A549 (cell line): Measurements from ENCODE around the gene UST. TPM values are rescaled to one million over a fixed set of nuclear protein-coding genes. Genes with fewer than 3 reads are reported as not detected.

Source experiments
- ATAC-seq, 2 experiments: fragments of 200-7000 bp in 1 of 2; fragments of >200 bp in 1 of 2; cut with Nextera tagmentation in 1 of 2; cut with Tn5 transposase in 1 of 2; 3 replicates each; pipeline versions ENCODE4 v1.8.0 to v1.9.1; 2018 to 2020; ENCODE audit warnings: mild to moderate bottlenecking in 1 of 2, moderate library complexity in 1 of 2
- CTCF ChIA-PET: fragments of 300-600 bp; sonication (Branson Sonifier 250); formaldehyde crosslinking; extraction: SDS; loops from one replicate; lab custom pipeline; 2021; ENCODE audit warnings: antibody characterized with exemption, inconsistent platforms; lab: Yijun Ruan, JAX
- POLR2A ChIA-PET: fragments of 350-600 bp; formaldehyde crosslinking; extraction: SDS; loops from one replicate; lab custom pipeline; 2021; ENCODE audit warnings: antibody characterized with exemption, inconsistent platforms; lab: Yijun Ruan, JAX
- DNase-seq, 2 experiments: peaks; one replicate each; pipeline versions ENCODE4 v3.0.0 to v3.0.0-alpha.2; 2011 to 2016; ENCODE audit warnings: low read depth in 1 of 2, low spot score in 1 of 2
- FAIRE-seq: peaks from 2 replicates; lab custom pipeline; 2011; peaks lifted over from hg19 to GRCh38; lab: Jason Lieb, UNC
- H3K27ac ChIP-seq, 2 experiments: fragments of >200 bp; sonication (Bioruptor Twin); formaldehyde crosslinking; 3 replicates each; pipeline ENCODE4 v1.5.1; 2016 to 2017
- H3K4me1 ChIP-seq: fragments of >200 bp; sonication (Bioruptor Twin); formaldehyde crosslinking; 3 replicates; pipeline ENCODE4 v1.6.1; 2016
- H3K4me2 ChIP-seq: fragments of >200 bp; sonication (Bioruptor Twin); formaldehyde crosslinking; 3 replicates; pipeline ENCODE4 v1.6.1; 2016
- H3K4me3 ChIP-seq: fragments of >200 bp; sonication (Bioruptor Twin); formaldehyde crosslinking; 3 replicates; pipeline ENCODE4 v1.5.1; 2016
- H3K9me3 ChIP-seq: fragments of >200 bp; sonication (Bioruptor Twin); formaldehyde crosslinking; 3 replicates; pipeline ENCODE4 v1.6.1; 2016
- BHLHE40 ChIP-seq: IDR thresholded peaks from 2 replicates; pipeline ENCODE4 v1.6.1; 2012; ENCODE audit warnings: low read depth, low read length, inconsistent platforms
- CBX8 ChIP-seq: fragments of 200-600 bp; sonication (generic); IDR thresholded peaks from 2 replicates; pipeline ENCODE4 v1.6.1; 2016
- CHD2 ChIP-seq: fragments of 150-350 bp; IDR thresholded peaks from 2 replicates; pipeline ENCODE4 v1.6.1; 2014; ENCODE audit warnings: low read length; ENCODE audit not compliant: partially characterized antibody
- CHD4 ChIP-seq: fragments of 200-600 bp; sonication (generic); IDR thresholded peaks from 2 replicates; pipeline ENCODE4 v1.6.1; 2016; ENCODE audit warnings: antibody characterized with exemption, mild to moderate bottlenecking, borderline replicate concordance
- E2F6 ChIP-seq: IDR thresholded peaks from 2 replicates; pipeline ENCODE4 v1.6.1; 2012; ENCODE audit warnings: low read depth, borderline replicate concordance
- EHF ChIP-seq: fragments of 250-450 bp; sonication (Bioruptor Pico); IDR thresholded peaks from 2 replicates; pipeline ENCODE4 v1.5.0; 2020; ENCODE audit warnings: mild to moderate bottlenecking
- ELK1 ChIP-seq: fragments of 150-350 bp; IDR thresholded peaks from 2 replicates; pipeline ENCODE4 v1.6.1; 2014; ENCODE audit warnings: low read depth, mild to moderate bottlenecking, low read length
- GATA3 ChIP-seq: IDR thresholded peaks from 2 replicates; pipeline ENCODE4 v1.6.1; 2012; ENCODE audit warnings: borderline replicate concordance
- HDAC2 ChIP-seq: fragments of 200-600 bp; sonication (generic); IDR thresholded peaks from 2 replicates; pipeline ENCODE4 v1.6.1; 2016
- HMGXB4 ChIP-seq: fragments of 250-450 bp; sonication (Bioruptor Pico); IDR thresholded peaks from 2 replicates; pipeline ENCODE4 v1.5.0; 2021; ENCODE audit warnings: mild to moderate bottlenecking, moderate library complexity, borderline replicate concordance
- HOXA7 ChIP-seq: fragments of 250-450 bp; sonication (Bioruptor Pico); IDR thresholded peaks from 2 replicates; pipeline ENCODE4 v1.5.0; 2020; ENCODE audit warnings: mild to moderate bottlenecking, moderate library complexity
- HOXB13 ChIP-seq: fragments of 250-450 bp; sonication (Bioruptor Pico); IDR thresholded peaks from 2 replicates; pipeline ENCODE4 v1.5.0; 2020; ENCODE audit warnings: low read depth, mild to moderate bottlenecking, moderate library complexity
- HOXB5 ChIP-seq: fragments of 250-450 bp; sonication (Bioruptor Pico); IDR thresholded peaks from 2 replicates; pipeline ENCODE4 v1.5.0; 2020; ENCODE audit warnings: mild to moderate bottlenecking, moderate library complexity
- JUN ChIP-seq, 2 experiments: fragments of >200 bp; sonication (Bioruptor Twin); formaldehyde crosslinking; IDR thresholded peaks; 2 replicates in 1 of 2; 3 replicates in 1 of 2; pipeline ENCODE4 v1.6.1; 2016 to 2017
- MAZ ChIP-seq: fragments of 150-350 bp; IDR thresholded peaks from 2 replicates; pipeline ENCODE4 v1.6.1; 2014; ENCODE audit warnings: antibody characterized with exemption, low read depth, low read length, borderline replicate concordance
- NFE2L2 ChIP-seq: fragments of 150-350 bp; conservative IDR thresholded peaks from 2 replicates; pipeline ENCODE4 v1.6.1; 2014; ENCODE audit warnings: low read length
- NPAS2 ChIP-seq: fragments of 250-450 bp; sonication (Bioruptor Pico); IDR thresholded peaks from 2 replicates; pipeline ENCODE4 v1.8.0; 2022; ENCODE audit warnings: mild to moderate bottlenecking, moderate library complexity, borderline replicate concordance
- PHF8 ChIP-seq: fragments of 200-600 bp; sonication (generic); IDR thresholded peaks from 2 replicates; pipeline ENCODE4 v1.6.1; 2016; ENCODE audit warnings: low read depth, mild to moderate bottlenecking, antibody characterized with exemption, moderate library complexity, borderline replicate concordance
- POLR2A ChIP-seq: IDR thresholded peaks from 2 replicates; pipeline ENCODE4 v1.6.1; 2012; ENCODE audit warnings: mild to moderate bottlenecking, low read length
- SMC3 ChIP-seq: fragments of >200 bp; sonication (Bioruptor Twin); formaldehyde crosslinking; IDR thresholded peaks from 3 replicates; pipeline ENCODE4 v1.6.1; 2018; ENCODE audit warnings: inconsistent platforms
- SREBF2 ChIP-seq: fragments of 450-650 bp; IDR thresholded peaks from 2 replicates; pipeline ENCODE4 v1.6.1; 2014; ENCODE audit warnings: mild to moderate bottlenecking, moderate library complexity
- ZFP36 ChIP-seq: fragments of 450-650 bp; IDR thresholded peaks from 2 replicates; pipeline ENCODE4 v1.6.1; 2014; ENCODE audit warnings: borderline replicate concordance; ENCODE audit not compliant: partially characterized antibody
- ZNF302 ChIP-seq: fragments of 250-450 bp; sonication (Bioruptor Pico); IDR thresholded peaks from 2 replicates; pipeline ENCODE4 v1.9.0; 2021; ENCODE audit warnings: inconsistent platforms, mild to moderate bottlenecking, moderate library complexity
- WGBS: methylation state at CpG from one replicate; pipeline ENCODE4 v1.1.6; 2017; ENCODE audit errors: missing lambda C conversion rate; 5-methylcytosine and 5-hydroxymethylcytosine counted together
- polyA plus RNA-seq, 4 experiments: library from polyadenylated mRNA; depleted of rRNA in 3 of 4; stranded (reverse); fragments of >200 nt; fragmentation: RNase III in 1 of 4; extraction: RNeasy Plus Mini Kit Qiagen cat#74134 plus additional on column Dnase treatment in 1 of 4; gene quantifications; 2 replicates in 3 of 4; 3 replicates in 1 of 4; pipeline ENCODE4 v1.2.3, GENCODE V29; 2011 to 2017

UST gene
- polyA plus RNA-seq, 2 of the 4 experiments (the other 2 are of a cell fraction), result 0.54 to 1.7 TPM

GRCh38 chr6:148962854-148963515 is 216.2 kb downstream of the UST start:
- Histone ChIP-seq H3K4me1 (no peaks in the 10 kb centered on the region), H3K4me3 (no peak overlapping the region), H3K27ac (no peak overlapping the region), H3K4me2 (no peak overlapping the region), H3K9me3 (no peaks in the 10 kb centered on the region)
- POLR2A ChIA-PET, result no interaction called here
- TF ChIP-seq JUN (IDR thresholded peaks at IDR 0.05) (no peak), ELK1 (no peak), HOXB5 (CRISPR knock-in tag) (no peak), NFE2L2 (no peak), EHF (CRISPR knock-in tag) (no peak), MAZ (no peak)
- CTCF ChIA-PET, result no interaction called here
- no peak for DNase-seq
- no peak for ATAC-seq
- FAIRE-seq, result no peak
- WGBS, result 55% methylated on average over 6 of the region's 7 CpGs

GRCh38 chr6:148963738-148964137 is 216.9 kb downstream of the UST start:
- DNase-seq, result no peak
- 58% methylated on average over 4 of the region's 5 CpGs for WGBS
- POLR2A ChIA-PET, result no interaction called here
- H3K4me2 ChIP-seq, result no peak overlapping the region
- H3K27ac ChIP-seq, result no peak overlapping the region
- no peak overlapping the region for H3K4me3 ChIP-seq
- no peak for ATAC-seq
- FAIRE-seq, result no peak
- TF ChIP-seq E2F6 (no peak), CHD4 (no peak)
- no peaks in the 10 kb centered on the region for H3K4me1 ChIP-seq
- CTCF ChIA-PET, result no interaction called here
- no peaks in the 10 kb centered on the region for H3K9me3 ChIP-seq

GRCh38 chr6:148964467-148964866 is 217.6 kb downstream of the UST start:
- DNase-seq (no peak), ATAC-seq (no peak), FAIRE-seq (no peak)
- ChIA-PET CTCF (interaction anchor here (0.6 kb wide), 1 partner anchor 30 kb away, joined by 4 read pairs; no protein-coding TSS in a partner anchor), POLR2A (no interaction called here)
- Histone ChIP-seq H3K4me3 (no peak overlapping the region), H3K9me3 (no peaks in the 10 kb centered on the region), H3K27ac (no peak overlapping the region), H3K4me2 (no peak overlapping the region), H3K4me1 (no peaks in the 10 kb centered on the region)
- TF ChIP-seq POLR2A (no peak), HOXA7 (CRISPR knock-in tag) (no peak), SREBF2 (no peak), PHF8 (no peak), GATA3 (no peak), NFE2L2 (no peak), HMGXB4 (no peak), HOXB13 (CRISPR knock-in tag) (no peak), SMC3 (no peak), CHD2 (no peak), EHF (CRISPR knock-in tag) (no peak), ZFP36 (no peak), HOXB5 (CRISPR knock-in tag) (no peak), BHLHE40 (no peak), ELK1 (no peak), CBX8 (no peak), NPAS2 (CRISPR knock-in tag) (no peak), HDAC2 (no peak), ZNF302 (CRISPR knock-in tag) (no peak), JUN (IDR thresholded peaks at IDR 0.05) (no peak)
- 89% methylated on average over 13 of the region's 13 CpGs for WGBS
